MM.1S (cell line): Measurements from ENCODE around the gene SLC6A16.
"Not testable (repeated sequence)": the region's sequence is repeated elsewhere in the genome, so short reads cannot be mapped to it uniquely, and the experiment has no call there.

Source experiments
- DNase-seq: peaks from one replicate; pipeline ENCODE4 v3.0.0-alpha.2; 2015
- H2AFZ ChIP-seq: fragments of 300-600 bp; sonication (generic); 2 replicates; pipeline ENCODE4 v1.6.0; 2016; ENCODE audit warnings: antibody characterized with exemption, low read length
- H3F3A ChIP-seq: fragments of 300-600 bp; sonication (generic); 2 replicates; pipeline ENCODE4 v1.6.1; 2016; ENCODE audit warnings: mild to moderate bottlenecking, antibody characterized with exemption, low read length, moderate library complexity, mixed read lengths; ENCODE audit not compliant: insufficient read depth
- H3K27ac ChIP-seq: fragments of 300-600 bp; sonication (generic); 2 replicates; pipeline ENCODE4 v1.5.1; 2016; ENCODE audit warnings: mild to moderate bottlenecking, low read length
- H3K27me3 ChIP-seq: fragments of 300-600 bp; sonication (generic); replicated peaks from 2 replicates; pipeline ENCODE4 v1.6.0; 2016; ENCODE audit warnings: low read length; ENCODE audit not compliant: insufficient read depth
- H3K36me3 ChIP-seq: fragments of 300-600 bp; sonication (generic); replicated peaks from 2 replicates; pipeline ENCODE4 v1.6.1; 2016; ENCODE audit warnings: mild to moderate bottlenecking, low read length, mixed read lengths; ENCODE audit not compliant: insufficient read depth
- H3K4me1 ChIP-seq: fragments of 300-600 bp; sonication (generic); 2 replicates; pipeline ENCODE4 v1.6.1; 2016; ENCODE audit warnings: low read length, mixed read lengths
- H3K4me2 ChIP-seq: fragments of 300-600 bp; sonication (generic); 2 replicates; pipeline ENCODE4 v1.6.0; 2016; ENCODE audit warnings: low read depth, low read length
- H3K4me3 ChIP-seq: fragments of 300-600 bp; sonication (generic); 2 replicates; pipeline ENCODE4 v1.5.1; 2016; ENCODE audit warnings: low read length, mixed read lengths
- H3K79me2 ChIP-seq: fragments of 300-600 bp; sonication (generic); 2 replicates; pipeline ENCODE4 v1.6.1; 2016; ENCODE audit warnings: mixed run types, low read length, mixed read lengths
- H3K9ac ChIP-seq: fragments of 300-600 bp; sonication (generic); 2 replicates; pipeline ENCODE4 v1.6.1; 2016; ENCODE audit warnings: low read length, mixed read lengths
- H3K9me2 ChIP-seq: fragments of 300-600 bp; sonication (generic); replicated peaks from 2 replicates; pipeline ENCODE4 v1.6.1; 2016; ENCODE audit warnings: mild to moderate bottlenecking, low read length, mixed read lengths; ENCODE audit not compliant: insufficient read depth
- H3K9me3 ChIP-seq: fragments of 300-600 bp; sonication (generic); replicated peaks from 2 replicates; pipeline ENCODE4 v1.6.1; 2016; ENCODE audit warnings: mild to moderate bottlenecking, low read length, mixed read lengths; ENCODE audit not compliant: insufficient read depth
- H4K20me1 ChIP-seq: fragments of 300-600 bp; sonication (generic); 2 replicates; pipeline ENCODE4 v1.6.1; 2016; ENCODE audit warnings: mild to moderate bottlenecking, low read length, moderate library complexity, mixed read lengths; ENCODE audit not compliant: insufficient read depth
- CTCF ChIP-seq: fragments of 300-600 bp; sonication (generic); IDR thresholded peaks from 2 replicates; pipeline ENCODE4 v1.5.1; 2016; ENCODE audit warnings: antibody characterized with exemption, low read length, mixed read lengths
- EZH2 ChIP-seq: fragments of 300-600 bp; sonication (generic); optimal IDR thresholded peaks from 2 replicates; pipeline ENCODE3; 2017; ENCODE audit warnings: low read depth, mild to moderate bottlenecking, antibody characterized with exemption, low read length, mixed read lengths
- EZH2phosphoT487 ChIP-seq: fragments of 300-600 bp; sonication (generic); IDR thresholded peaks from 2 replicates; pipeline ENCODE4 v1.6.1; 2018; ENCODE audit warnings: antibody characterized with exemption, low read length

The SLC6A16 gene

GRCh38 chr19:49301165-49301865 is 23.7 kb downstream of the SLC6A16 start:
- Histone ChIP-seq H3K9me3 (no peaks in the 10 kb centered on the region), H3K27me3 (peaks cover 47% of the 10 kb centered on the region), H3K9ac (no peak overlapping the region), H3K9me2 (no peaks in the 10 kb centered on the region), H3K79me2 (no peaks in the 10 kb centered on the region), H3K4me1 (no peaks in the 10 kb centered on the region), H4K20me1 (no peaks in the 10 kb centered on the region), H3F3A (no peaks in the 10 kb centered on the region), H3K36me3 (no peaks in the 10 kb centered on the region), H3K27ac (no peak overlapping the region), H3K4me3 (peak overlapping the region; percentile 20; the same call in 1 of the 2 replicates), H3K4me2 (peak overlapping the region; percentile 78), H2AFZ (peak overlapping the region; percentile 61; the same call in 1 of the 2 replicates)
- DNase-seq: peak; percentile 74
- TF ChIP-seq EZH2 (no peak), CTCF (peak; percentile 97)

GRCh38 chr19:49298653-49299052 is 26.3 kb downstream of the SLC6A16 start:
- H3K9ac ChIP-seq, H3K36me3 ChIP-seq, H3K9me2 ChIP-seq, H3F3A ChIP-seq, H2AFZ ChIP-seq, H3K9me3 ChIP-seq, DNase-seq, H3K79me2 ChIP-seq, H3K27ac ChIP-seq, H3K4me2 ChIP-seq, H4K20me1 ChIP-seq, H3K4me3 ChIP-seq, H3K4me1 ChIP-seq: not testable (repeated sequence)
- peaks cover 39% of the 10 kb centered on the region for H3K27me3 ChIP-seq

GRCh38 chr19:49297403-49297802 is 27.6 kb downstream of the SLC6A16 start:
- H3K4me2 ChIP-seq: no peak overlapping the region
- H3K27ac ChIP-seq: no peak overlapping the region
- H3K79me2 ChIP-seq: no peaks in the 10 kb centered on the region
- H3K36me3 ChIP-seq: no peaks in the 10 kb centered on the region
- no peak for DNase-seq
- H3K4me1 ChIP-seq: no peaks in the 10 kb centered on the region
- H3F3A ChIP-seq: no peaks in the 10 kb centered on the region
- TF ChIP-seq EZH2 (no peak), CTCF (no peak), EZH2phosphoT487 (no peak)
- H3K9me2 ChIP-seq: no peaks in the 10 kb centered on the region
- no peak overlapping the region for H3K9ac ChIP-seq
- no peak overlapping the region for H2AFZ ChIP-seq
- no peaks in the 10 kb centered on the region for H4K20me1 ChIP-seq
- H3K27me3 ChIP-seq: peaks cover 29% of the 10 kb centered on the region
- H3K4me3 ChIP-seq: no peak overlapping the region
- H3K9me3 ChIP-seq: no peaks in the 10 kb centered on the region

- H3K27ac ChIP-seq: no peak overlapping the region
- H3K9me3 ChIP-seq: no peaks in the 10 kb centered on the region
- H2AFZ ChIP-seq: no peak overlapping the region
- no peak for DNase-seq
- H3K36me3 ChIP-seq: no peaks in the 10 kb centered on the region
- H3K27me3 ChIP-seq: peaks cover 25% of the 10 kb centered on the region
- H3K4me1 ChIP-seq: no peaks in the 10 kb centered on the region
- H3F3A ChIP-seq: no peaks in the 10 kb centered on the region
- no peak overlapping the region for H3K9ac ChIP-seq
- H3K79me2 ChIP-seq: no peaks in the 10 kb centered on the region
- no peaks in the 10 kb centered on the region for H3K9me2 ChIP-seq
- TF ChIP-seq EZH2 (no peak), EZH2phosphoT487 (no peak), CTCF (no peak)
- no peak overlapping the region for H3K4me2 ChIP-seq
- H3K4me3 ChIP-seq: no peak overlapping the region
- no peaks in the 10 kb centered on the region for H4K20me1 ChIP-seq
These were observed 29.6 kb downstream of the SLC6A16 start for GRCh38 chr19:49295208-49295880.
